GM21367 (cell line): Measurements from ENCODE around the gene PTGS1.
"Not testable (repeated sequence)": the region's sequence is repeated elsewhere in the genome, so short reads cannot be mapped to it uniquely, and the experiment has no call there.

Experiments used
- ATAC-seq: cut with Tn5 transposase; IDR thresholded peaks from one replicate; pipeline ENCODE4 v1.9.1; 2021; ENCODE audit not compliant: unreplicated experiment

Gene PTGS1

DNA sequence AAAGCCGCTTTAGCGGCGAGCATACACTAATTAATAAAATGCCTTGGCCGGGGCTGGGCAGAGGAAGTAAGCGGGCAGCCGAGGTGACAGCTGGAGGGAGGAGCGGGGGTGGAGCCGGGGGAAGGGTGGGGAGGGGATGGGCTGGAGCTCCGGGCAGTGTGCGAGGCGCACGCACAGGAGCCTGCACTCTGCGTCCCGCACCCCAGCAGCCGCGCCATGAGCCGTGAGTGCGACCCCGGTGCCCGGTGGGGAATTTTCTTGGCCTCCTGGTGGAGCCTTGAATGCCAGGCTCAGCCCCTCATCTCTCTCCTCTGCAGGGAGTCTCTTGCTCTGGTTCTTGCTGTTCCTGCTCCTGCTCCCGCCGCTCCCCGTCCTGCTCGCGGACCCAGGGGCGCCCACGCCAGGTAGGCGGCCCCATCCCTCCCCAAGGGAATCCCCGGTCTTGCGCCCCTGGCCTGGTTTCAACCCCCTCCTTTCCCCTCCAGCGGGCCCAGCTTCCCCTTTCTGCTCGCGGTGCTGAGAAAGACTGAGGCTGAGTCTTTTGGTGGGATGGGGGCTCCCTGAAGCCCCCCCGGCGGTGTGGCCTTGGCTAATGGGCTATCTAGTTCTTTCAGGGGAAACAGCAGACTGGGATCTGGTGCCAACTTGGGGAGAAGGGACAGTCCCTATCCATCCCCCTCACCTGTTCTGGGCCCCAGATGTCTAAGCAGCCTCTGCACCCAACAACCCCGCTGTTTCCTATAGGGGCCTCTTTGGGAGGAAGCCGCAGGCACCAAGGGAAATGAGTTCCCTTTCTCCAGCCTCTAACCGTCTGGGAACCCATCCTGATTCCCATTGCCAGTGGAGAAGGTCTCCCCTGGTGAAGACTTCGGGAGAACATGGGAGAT, at the start of gene PTGS1:
PTGS1 (plus strand) TSS at position 156 of the 887 bp plus-strand sequence; CDS start at position 217, 61 bp downstream.
- peak; percentile 36 for ATAC-seq

DNA sequence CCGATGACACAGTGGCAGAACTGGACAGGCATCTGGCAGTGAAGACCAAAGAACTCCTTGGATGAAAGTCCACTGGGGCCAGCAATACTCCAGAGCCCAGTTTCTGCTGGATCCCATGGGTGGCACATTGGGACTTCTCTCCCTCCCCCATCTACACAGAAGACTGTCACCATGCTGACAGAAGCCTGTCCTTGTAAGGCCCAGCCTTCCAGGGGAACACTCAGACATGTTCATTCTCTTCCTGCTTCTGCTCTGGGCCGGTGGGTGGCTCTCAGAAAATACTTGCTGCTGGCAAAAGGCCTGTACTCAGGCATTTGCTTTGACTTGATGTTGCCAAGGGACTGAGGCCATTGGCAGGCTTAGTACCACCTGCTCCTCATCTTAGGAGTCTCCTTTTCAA, 48.3 kb upstream of the PTGS1 start:
- no peak for ATAC-seq

DNA sequence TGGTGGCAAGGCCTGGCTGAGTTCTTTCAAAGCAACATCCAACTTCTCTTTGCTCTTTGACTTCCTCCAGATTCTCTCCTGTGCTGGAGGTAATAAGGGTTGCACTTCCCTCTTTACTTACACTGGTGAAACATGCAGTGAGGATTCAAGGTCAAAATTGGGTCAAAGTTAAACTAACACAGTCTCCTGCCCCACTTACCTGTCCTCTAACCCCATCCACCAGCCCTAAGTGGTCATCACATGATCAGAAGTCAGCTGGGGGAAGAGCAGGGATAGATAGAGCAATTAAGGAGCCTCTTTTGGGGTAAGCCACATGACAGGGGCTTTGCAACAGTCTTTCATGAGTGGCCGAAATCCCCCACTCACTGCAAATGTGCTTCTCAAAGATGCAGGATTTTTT, 46.2 kb upstream of the PTGS1 start:
- not testable (repeated sequence) for ATAC-seq

DNA sequence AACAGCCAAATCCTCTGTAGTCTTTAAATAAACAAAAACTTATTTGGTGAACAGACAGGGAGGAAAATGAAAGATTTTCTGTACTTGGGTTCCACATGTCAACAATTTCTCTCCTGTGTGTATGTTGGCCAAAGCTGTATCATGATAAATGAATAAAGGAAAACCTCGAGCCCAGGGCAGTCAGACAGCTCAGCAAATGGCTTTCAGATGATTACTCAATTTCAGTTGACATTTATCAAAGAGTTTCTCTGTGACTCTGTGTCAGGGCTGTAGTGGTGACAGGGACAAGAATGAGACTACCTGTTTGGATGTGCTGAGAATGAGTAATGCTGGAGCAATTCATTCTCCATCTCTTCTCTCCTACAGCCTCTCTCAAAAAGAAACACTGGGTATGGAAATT, 45.7 kb upstream of the PTGS1 start:
- ATAC-seq = no peak

DNA sequence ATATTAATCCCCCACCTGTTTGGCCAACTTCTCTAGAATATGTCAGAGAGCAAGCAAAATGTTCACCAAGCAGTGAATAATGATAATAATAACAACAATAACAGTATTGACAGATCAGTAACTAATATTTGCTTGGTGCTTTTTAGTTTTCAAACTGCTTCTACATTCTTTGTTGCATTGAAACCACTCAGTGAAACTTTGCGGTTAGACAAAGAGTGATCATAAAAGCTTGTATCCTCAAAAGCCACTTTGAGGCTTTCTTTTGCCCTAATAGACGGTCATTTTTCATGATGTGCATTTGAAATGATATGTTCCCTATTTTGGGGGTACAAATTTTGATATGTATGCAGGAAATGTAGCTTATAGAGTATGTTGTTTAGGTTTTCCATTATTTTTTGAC, 43.6 kb upstream of the PTGS1 start:
- no peak for ATAC-seq

DNA sequence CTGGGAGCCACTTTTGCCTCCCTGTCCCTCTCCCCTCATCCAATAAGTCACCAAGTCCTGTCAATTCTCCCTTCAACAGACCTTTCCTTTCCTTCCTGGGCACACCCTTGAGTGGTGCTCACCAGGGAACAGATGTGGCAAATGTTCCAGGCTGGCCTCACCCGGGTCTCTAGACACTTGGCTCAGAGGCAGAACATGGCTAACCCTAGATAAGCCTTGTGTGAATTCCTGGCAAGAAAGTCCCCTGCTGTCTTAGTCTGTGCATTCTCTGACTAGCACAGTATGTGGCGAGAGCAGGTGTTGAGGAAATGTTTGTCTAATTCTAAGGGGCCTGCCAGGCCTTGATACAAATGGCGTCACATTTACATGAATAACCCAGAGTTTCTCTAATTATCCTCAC, 41.2 kb upstream of the PTGS1 start:
- ATAC-seq = no peak

DNA sequence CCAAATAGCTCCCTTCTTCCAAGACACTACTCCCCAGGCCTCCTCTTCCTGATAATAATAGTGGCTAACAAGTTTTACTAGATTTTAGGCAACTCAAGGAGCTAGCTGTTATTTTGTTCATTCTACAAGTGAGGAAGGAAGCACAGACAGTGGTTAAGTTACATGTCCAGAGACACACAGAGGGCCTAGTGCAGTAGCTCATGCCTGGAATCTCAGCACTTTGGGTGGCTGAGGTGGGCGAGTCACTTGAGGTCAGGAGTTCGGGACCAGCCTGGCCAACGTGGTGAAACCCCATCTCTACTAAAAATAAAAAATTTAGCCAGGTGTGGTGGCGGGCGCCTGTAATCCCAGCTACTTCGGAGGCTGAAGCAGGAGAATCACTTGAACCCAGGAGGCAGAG, 40.4 kb upstream of the PTGS1 start:
- not testable (repeated sequence) for ATAC-seq

DNA sequence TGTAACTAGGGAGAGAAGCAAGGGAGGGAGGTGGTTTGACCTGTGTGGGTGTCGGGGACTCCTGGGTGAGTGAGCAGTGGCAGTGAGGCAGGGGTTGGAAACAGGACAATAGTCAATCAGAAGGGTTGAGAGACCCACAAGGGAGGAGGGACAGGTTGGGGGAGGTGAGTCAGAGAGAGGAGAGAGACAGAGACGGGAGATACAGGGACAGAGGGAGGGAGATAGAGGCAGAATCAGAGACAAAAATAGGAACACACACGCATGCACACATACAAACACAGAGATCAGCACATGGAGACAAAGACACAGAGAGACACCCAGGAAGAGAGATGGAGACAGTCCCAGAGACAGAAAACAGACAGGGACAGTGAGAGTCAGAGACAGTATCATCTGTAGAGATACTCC, 39.3 kb upstream of the PTGS1 start:
- ATAC-seq = no peak

DNA sequence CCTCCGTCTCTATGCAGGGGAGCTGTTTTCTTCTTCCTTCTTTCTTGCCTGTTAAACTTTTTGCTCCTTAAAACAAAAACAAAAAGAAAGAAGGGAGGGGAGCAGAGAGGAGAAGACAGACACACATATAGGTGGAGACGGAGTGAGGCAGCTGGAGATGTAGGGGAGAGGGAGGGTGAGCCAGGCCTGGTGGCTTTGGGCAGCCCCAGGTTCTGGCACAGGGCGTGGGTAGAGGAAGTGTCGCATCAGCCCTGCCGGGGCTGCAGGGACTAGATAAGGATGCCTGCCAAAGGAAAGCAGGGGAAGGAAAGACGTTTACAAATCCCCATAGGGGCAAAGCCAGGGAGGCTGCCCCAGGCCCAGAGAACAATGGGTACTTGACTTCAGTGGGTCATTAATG, 38.7 kb upstream of the PTGS1 start:
- ATAC-seq = no peak

DNA sequence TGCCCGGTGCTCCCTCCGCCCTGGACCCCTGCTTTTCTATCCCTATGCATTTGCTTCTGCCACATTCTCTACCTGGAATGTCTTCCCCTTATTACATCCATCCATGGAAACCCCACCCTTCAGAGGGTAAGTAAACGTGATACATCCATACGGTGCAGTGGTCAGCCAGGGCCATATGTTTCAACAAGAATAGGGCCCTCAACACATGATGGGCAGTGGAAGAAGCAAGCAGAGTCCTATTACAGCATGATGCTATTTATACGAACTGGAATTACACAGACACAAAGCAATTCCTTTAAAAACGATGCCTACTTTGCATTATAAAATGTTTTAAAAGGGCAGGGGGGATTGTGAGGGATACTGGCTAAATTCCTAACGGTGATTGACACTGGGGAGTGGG, 38.2 kb upstream of the PTGS1 start:
- no peak for ATAC-seq

DNA sequence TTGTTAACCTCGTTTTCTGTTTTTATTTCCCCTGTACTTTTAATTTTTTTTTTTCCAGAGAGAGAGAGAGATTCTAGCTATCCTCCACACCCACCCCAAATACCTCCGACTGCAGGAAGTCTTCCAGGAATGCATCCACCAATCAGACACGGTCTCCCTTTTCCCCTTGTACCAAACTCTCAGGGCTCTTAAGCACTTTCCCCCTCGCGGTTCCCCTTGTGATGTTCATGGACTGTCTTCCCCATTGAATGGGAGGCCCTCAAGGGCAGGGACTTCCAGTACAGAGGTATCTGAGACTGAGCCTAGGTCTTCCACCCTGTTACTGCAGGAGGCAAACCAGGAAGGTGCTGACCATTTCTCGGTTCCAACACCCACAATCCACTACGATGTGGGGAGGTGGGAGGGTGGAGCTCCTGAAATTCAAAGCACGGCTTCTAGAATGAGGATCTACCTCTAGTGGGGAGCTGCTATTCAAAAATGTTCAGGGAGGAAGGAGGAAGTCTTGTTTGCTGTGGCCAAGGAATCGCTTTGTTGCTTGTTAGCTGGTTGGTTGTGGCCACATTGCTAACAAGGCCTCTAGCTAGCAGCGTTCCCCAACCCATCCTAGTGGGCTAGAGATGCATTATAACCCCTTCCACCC, 37.5 kb upstream of the PTGS1 start:
- ATAC-seq = no peak

DNA sequence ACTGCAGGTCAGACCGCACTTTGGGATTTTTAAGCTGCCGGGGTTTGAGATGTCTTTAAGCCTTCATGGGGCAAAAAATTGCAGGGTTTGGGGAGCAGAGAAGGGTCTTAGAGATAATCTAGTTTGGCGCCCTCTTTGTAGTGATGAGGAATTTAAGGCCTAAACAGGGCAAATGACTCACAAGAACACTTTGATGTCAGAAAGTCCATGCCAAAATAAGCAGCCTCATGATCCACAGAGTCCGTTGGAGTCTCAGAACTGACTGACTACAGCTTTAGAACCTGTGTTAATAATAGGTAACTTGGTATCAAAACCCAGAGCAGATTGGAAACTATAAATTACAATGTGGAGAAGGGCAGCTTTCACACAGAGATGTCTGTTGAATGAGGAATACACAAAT, 35.9 kb upstream of the PTGS1 start:
- ATAC-seq = no peak

DNA sequence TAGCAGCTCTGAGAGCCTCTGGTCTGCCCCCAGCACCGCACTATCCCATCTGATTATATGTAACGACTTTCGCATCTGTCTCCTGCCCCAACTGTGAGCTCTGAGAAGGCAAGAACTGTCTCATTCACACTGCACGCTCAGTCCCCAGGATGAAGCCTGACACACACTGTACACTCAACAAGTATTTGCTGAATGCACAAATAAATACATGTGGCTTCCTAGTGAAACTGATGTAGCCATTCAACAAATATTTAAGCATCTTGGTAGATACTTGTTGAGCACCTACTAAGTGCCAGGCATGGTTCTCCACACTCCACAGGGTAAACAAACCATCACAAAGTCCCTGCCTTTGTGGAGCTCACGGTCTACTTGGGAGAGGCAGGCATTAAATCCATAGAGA, 34.6 kb upstream of the PTGS1 start:
- no peak for ATAC-seq

DNA sequence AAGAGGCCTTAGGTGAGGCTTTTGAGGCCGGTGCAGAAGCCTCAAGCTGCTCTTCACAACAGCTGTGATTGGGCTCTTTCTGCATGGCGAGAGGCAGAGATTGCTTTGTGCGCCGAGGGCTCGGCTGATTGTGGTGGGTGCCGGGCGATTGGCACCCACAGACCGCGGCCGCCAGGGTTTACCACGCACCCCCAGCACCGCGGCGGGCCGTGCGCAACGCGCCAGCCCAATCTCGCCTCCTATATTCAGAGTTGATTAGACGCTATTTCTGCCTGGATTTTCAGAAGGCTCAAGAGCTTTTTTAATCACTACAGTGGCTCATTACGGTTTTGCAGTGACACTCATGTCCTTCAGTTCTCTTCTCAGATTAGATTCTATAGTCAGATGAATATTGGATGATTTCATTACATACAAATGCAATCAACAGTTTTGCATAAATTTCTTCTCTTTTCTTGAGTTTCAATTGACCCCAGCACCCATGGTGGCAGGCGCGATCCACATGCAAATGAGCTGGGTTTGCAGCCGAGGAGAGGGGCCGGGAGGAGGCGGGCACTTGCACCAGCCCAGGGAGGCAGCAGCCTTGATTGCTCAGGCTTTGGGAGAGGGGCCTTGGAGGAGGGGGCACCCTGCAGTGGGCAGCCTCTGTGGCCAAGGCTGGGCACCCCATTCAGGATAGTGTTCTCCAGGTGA, 33.8 kb upstream of the PTGS1 start:
- no peak for ATAC-seq

DNA sequence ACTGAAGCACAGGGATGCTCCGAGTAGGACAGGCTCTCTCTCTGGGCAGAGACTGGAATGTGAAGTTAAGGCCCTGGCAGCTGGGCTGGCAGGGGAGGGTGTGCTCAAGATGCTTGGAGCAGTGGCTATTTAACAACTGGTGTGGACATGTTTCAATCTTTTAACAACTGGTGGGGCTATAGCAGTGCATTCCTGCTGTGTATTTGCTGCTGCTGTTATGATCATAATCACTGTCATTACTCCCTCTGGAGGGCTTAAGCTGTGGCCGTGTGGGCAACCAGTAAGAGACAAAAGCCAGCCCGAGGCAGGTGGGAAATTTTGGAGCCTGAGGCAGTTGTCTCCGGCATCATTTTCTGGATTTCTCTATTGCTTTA, 33.3 kb upstream of the PTGS1 start:
- ATAC-seq = no peak

DNA sequence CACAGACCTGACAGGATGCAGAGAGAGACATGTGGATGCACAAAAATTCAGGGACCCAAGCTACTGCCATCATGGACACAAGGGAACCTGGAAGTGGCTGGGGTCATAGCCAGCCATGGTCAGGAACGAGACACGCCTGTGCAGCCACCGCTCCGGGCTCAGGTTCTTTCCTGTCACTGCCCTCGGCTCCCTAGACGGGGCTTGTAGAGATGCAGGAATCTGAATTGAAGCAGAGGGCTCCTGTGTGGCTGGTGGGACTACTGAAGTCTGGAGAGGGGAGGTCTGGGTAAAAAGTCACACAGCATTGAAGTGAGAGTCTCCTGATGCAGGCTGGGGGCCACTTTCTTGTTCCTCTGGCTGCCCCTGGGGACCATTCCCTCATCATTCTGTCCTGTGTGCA, 32.3 kb upstream of the PTGS1 start:
- no peak for ATAC-seq

DNA sequence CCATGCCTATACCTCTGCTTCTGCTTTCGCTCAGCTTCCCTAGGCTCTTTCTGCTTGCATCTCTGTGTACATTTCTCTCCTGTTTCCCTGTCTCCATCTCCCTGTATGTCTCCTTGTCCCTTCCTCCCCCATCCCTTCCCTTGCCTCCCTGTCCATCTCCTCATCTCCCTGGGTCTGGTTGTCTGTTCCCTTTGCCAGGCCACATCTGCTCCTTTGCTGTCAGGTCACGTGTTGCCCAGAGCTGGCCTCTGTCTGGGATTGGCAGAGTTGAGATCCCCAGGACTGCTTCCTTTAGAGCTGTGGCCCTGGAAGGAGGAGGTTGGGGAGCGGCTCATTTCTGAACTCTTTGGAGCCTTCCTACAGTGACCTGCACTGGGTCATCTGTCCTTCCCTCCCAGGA, 31.8 kb upstream of the PTGS1 start:
- no peak for ATAC-seq

DNA sequence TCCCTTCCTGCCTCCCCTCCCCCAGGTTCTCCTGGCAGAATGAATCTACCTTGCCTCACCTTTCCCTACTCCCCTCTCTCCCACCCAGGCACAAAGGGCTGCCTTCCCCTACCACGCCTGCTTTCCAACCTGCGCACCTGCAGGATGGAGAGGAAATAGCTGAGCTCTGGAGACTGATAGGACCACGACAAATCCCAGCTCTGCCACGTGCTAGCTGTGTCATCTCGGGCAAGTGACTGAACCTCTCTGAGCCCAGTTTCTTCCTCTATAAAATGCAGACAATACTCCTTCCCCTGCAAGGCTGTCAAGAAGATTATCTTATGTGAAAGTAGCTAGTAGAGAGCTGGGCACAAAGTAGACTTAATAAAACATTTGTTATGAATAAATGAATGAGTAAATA, 31.2 kb upstream of the PTGS1 start:
- ATAC-seq = no peak

DNA sequence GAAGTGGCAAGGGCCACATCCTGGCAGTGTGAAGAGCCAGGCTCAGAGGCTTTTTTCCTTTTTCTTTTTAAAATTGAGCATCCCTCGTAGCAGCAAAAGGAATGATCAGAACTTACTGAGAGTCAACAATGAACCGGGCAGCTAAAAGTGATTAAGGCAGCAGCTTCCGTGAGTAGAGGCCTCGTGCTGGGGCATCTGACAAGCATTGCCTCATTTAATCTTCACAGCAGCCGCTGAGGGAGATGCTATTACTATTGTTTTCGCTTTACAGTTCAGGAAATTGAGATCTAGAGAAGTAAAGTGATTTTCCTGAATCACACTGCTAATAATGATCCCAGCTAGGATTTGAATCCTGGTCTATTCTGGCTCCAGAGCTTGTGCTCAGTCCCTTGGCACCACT, 30.7 kb upstream of the PTGS1 start:
- ATAC-seq = no peak

DNA sequence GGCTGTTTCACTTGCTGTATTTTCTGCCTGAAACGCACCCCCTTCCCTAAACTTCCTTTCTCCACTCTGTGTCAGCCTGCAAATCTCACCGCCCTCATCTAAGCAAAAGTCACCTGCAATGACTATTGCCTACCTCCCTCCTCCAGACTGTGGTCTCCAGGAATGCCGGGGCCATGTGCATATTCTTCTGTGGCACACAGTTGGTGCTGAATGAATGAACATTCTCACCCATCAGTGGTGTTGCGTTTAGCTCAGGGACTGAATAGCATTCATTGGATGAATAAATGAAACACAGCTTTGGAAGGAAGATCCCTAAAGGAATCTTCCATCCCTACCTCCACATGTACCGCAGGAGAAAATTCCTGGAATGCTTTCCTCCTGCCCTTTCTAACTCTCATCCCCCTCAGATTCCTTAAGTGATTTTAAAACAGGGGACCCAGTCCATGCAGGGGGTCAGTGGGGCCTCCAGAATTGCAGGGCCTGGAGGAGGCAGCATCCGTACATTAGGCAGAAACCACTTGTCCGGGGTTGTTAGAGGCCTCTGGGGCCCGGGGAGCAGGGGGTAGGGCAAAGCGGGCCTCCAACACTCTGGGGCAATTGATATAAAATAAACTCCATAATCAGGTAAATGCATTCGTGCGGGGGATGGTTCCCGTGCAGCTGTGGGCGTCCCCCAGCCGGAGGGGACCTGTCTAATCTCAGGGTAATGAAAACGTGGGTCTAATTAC, 28.3 kb upstream of the PTGS1 start:
- no peak for ATAC-seq
